Heart right ventricle (tissue), 16 donors: ENCODE data around the gene IL10. TPM values are rescaled to one million over a fixed set of nuclear protein-coding genes. Genes with fewer than 3 reads are reported as not detected.

ENCODE experiments used
- ATAC-seq, 8 donors: fragments of 200-7000 bp; cut with Tn5 transposase; one replicate each; pipeline ENCODE4 v1.9.1; 2020; ENCODE audit warnings: mild to moderate bottlenecking in 8 of 8, moderate library complexity in 8 of 8, moderate number of reproducible peaks in 1 of 8
- DNase-seq, 2 donors: peaks; one replicate each; pipeline ENCODE4 v3.0.0-alpha.2; 2020
- H3K27ac ChIP-seq, 10 donors: fragments of 200-600 bp; sonication (generic) in 2 of 10; one replicate each; pipeline versions ENCODE4 v1.5.0 to v1.8.0; 2020 to 2022; ENCODE audit warnings: mild to moderate bottlenecking in 3 of 10
- H3K27me3 ChIP-seq, 7 donors: fragments of 200-600 bp; one replicate each; pipeline ENCODE4 v1.8.0; 2021 to 2022; ENCODE audit warnings: mild to moderate bottlenecking in 2 of 7
- H3K36me3 ChIP-seq, 9 donors: fragments of 200-600 bp; sonication (generic) in 1 of 9; one replicate each; pipeline versions ENCODE4 v1.5.0 to v1.8.0; 2020 to 2022; ENCODE audit warnings: mild to moderate bottlenecking in 2 of 9
- H3K4me1 ChIP-seq, 9 donors: fragments of 200-600 bp; sonication (generic) in 1 of 9; one replicate each; pipeline versions ENCODE4 v1.5.0 to v1.8.0; 2020 to 2022; ENCODE audit warnings: mild to moderate bottlenecking in 4 of 9
- H3K4me3 ChIP-seq, 10 donors: fragments of 200-600 bp; sonication (generic) in 2 of 10; one replicate each; pipeline versions ENCODE4 v1.5.0 to v1.8.0; 2020 to 2022; ENCODE audit warnings: mild to moderate bottlenecking in 7 of 10, moderate library complexity in 2 of 10
- H3K9me3 ChIP-seq, 11 donors: fragments of 200-600 bp in 10 of 11; sonication (generic) in 2 of 11; one replicate each; pipeline versions ENCODE4 v1.5.0 to v1.8.0; 2013 to 2022; ENCODE audit warnings: mild to moderate bottlenecking in 2 of 11, control low read depth in 1 of 11, moderate library complexity in 1 of 11
- WGBS, 2 donors: extraction: QIAGEN DNeasy Blood & Tissue Kit; methylation state at CpG; one replicate each; pipeline ENCODE4 v1.1.7; 2013; ENCODE audit warnings: inconsistent platforms in 1 of 2; 5-methylcytosine and 5-hydroxymethylcytosine counted together
- intact Hi-C, 10 donors: fragments of 100-400 bp; cut with DNase I; formaldehyde crosslinking; loops; one replicate each; pipeline versions ENCODE4 v1.11.1 to v1.14.2; 2022
- polyA plus RNA-seq, 2 donors: library from polyadenylated mRNA; stranded (reverse); fragments of 200-250 nt; gene quantifications; one replicate each; pipeline ENCODE4 v1.2.3, GENCODE V29; 2013
- total RNA-seq, 10 donors: library from RNA; stranded (reverse); fragmentation: NEBNext Ultra II Directional in 3 of 10; extraction: Animal tissue kit (Norgen Biotek cat#: 25700) in 3 of 10; gene quantifications; one replicate each; pipeline versions ENCODE4 v1.2.1 to v1.2.4, GENCODE V29; 2021 to 2023
- TF ChIP-seq, protein P1 (sequence below), 9 donors: fragments of 200-600 bp; sonication (generic) in 2 of 9; IDR thresholded peaks; one replicate each; pipeline versions ENCODE4 v1.5.0 to v1.8.0; 2021 to 2022; ENCODE audit warnings: antibody characterized with exemption in 9 of 9, mild to moderate bottlenecking in 5 of 9, moderate library complexity in 1 of 9
- donor health status: Arrhythmogenic right ventricular cardiomyopathy.
- donor health status: ischemic (EF 13 %, LVEDD 7.1; RV severe dilation, severe dysfunction).
- donor health status: healthy with polysubstance abuse.
- donor health status: DM: no; HTN: yes; CAD: no.
- donor health status: DM: no; HTN: no; CAD: no.
- donor health status: ischemic (EF 25% LVEDD 6.9; RV normal size, moderate dysfunction).
- donor health status: ischemic (EF 25% LVEDD 5.7; RV mildly dilated, moderate dysfunction).
- donor health status: healthy.
- donor health status: DM: yes; HTN: yes; CAD: no.
- donor health status: Ischemic cardiomyopathy.
- donor health status: ischemic (EF 35%, LVEDD 5.7; RV mildly dilated, moderate dysfunction).
- donor health status: nonischemic (EF 11% LVEDD 7.7; RV severe dilation, severe dysfunction).
- donor health status: DM: yes; HTN: yes; CAD: no.
- donor health status: PGD.
- donor health status: ischemic (EF 29% LVEDD 5.4; RV normal size, mild dysfunction).
- donor health status: nonischemic (EF 23%, LVEDD 6.1; RV moderate dilation, normal function).

IL10 gene
- total and polyA plus RNA-seq, 12 donors = 0.25 to 2.6 (median 0.78) TPM; not detected in 2

DNA sequence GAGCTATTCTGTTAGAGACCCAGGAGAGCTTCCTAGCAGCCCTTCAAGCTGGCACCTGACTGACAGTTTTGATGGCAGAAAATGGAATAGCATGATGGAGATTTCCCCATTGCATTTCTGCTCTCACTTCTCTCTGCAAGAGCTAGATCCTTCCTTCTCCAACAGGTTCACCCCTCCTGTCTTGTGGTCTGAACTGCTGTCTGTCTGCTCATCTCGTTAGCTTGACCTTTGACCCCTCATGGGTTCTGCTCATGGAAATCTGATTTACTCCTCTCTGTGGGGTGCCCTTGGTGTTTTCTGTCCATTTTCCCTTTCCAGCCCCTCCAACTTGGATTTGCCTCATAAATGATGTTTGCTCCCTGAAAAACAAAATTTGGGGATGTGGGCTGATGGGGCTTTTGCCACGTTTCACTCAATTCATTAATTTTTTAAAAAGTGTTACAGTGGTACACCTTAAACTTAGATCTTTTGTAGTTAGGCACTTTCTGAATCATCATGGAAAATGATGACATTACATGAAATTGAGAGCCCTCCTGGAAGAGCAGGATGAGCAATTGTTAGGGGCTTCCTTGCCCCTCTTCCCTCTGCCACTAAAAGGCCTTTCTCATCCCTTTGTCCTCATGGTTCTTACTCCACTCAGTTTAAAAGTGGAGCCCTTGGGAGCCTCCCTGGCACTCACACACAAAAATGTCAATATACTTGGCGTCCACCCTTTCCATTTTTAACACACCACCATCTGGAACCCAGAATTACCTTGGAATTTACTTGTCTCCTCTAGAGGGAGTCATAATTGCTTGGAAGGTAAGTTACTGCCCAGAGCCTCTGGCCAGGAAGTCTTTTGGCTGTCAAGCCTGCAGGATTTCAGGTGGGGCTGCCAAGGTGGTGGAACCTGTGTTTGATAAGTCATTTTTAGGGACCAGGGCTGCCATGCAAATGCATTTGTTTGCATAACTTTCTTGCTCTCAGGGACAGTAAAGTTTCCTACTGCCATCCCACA lies 33.6 kb downstream of the IL10 start:
- Histone ChIP-seq H3K9me3 (no peaks in the 10 kb centered on the region), H3K4me3 (no peak overlapping the region), H3K4me1 (peaks cover 10 to 64% (median 44%) of the 10 kb centered on the region in 9 donors), H3K27me3 (no peaks in the 10 kb centered on the region), H3K27ac (peak overlapping the region in 6 of 10 donors; percentile 47 to 73 (median 70)), H3K36me3 (peaks cover 0 to 37% (median 3%) of the 10 kb centered on the region in 9 donors)
- intact Hi-C loops = loop anchor here in 7 of 10 donors (5.0 to 10.0 kb wide), 6 partner anchors 66 to 179 kb away; partner anchors contain the start of gene DYRK3 (in 2 of the 7)
- DNase-seq (no peak), ATAC-seq (no peak)
- TF ChIP-seq, protein P1, sequence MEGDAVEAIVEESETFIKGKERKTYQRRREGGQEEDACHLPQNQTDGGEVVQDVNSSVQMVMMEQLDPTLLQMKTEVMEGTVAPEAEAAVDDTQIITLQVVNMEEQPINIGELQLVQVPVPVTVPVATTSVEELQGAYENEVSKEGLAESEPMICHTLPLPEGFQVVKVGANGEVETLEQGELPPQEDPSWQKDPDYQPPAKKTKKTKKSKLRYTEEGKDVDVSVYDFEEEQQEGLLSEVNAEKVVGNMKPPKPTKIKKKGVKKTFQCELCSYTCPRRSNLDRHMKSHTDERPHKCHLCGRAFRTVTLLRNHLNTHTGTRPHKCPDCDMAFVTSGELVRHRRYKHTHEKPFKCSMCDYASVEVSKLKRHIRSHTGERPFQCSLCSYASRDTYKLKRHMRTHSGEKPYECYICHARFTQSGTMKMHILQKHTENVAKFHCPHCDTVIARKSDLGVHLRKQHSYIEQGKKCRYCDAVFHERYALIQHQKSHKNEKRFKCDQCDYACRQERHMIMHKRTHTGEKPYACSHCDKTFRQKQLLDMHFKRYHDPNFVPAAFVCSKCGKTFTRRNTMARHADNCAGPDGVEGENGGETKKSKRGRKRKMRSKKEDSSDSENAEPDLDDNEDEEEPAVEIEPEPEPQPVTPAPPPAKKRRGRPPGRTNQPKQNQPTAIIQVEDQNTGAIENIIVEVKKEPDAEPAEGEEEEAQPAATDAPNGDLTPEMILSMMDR (IDR thresholded peaks at IDR 0.05) = peak in 5 of 9 donors; percentile 9 to 35 (median 11)
- 59 to 64% methylated on average over 3 of the region's 3 CpGs for WGBS, 2 donors

DNA sequence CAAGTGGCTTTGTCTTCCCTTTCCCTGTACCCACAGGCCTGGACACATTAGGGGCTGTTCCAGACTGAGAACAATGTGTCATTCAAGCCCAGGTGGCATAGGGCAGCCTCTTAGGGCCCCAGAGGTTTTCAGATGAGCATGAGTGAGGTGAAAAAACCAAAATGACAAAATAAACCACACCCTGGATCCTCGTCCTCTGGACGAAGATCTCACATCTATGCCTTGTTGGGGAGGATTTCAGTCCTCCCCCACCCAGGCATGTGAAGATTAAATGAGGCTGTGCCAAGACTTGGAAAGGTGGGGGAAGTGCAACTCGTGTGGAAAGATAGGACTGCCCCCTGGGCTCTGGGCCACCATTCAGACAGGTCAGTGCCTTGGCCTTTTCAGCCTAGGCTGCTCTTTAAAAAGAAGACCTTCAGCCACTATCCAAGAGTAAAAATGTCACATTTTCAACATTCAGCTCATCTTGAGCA lies 34.5 kb downstream of the IL10 start:
- Histone ChIP-seq H3K4me3 (no peak overlapping the region), H3K9me3 (no peaks in the 10 kb centered on the region), H3K27me3 (no peaks in the 10 kb centered on the region), H3K36me3 (peaks cover 0 to 46% (median 12%) of the 10 kb centered on the region in 9 donors), H3K27ac (peak overlapping the region in 9 of 10 donors; percentile 41 to 74 (median 69)), H3K4me1 (peaks cover 10 to 68% (median 44%) of the 10 kb centered on the region in 9 donors)
- DNase-seq (no peak), ATAC-seq (peak in 7 of 8 donors; percentile 21 to 65 (median 40))
- intact Hi-C loops = loop anchor here in 7 of 10 donors (5.0 to 10.0 kb wide), 6 partner anchors 67 to 180 kb away; partner anchors contain the start of gene DYRK3 (in 2 of the 7)
- TF ChIP-seq, protein P1 (IDR thresholded peaks at IDR 0.05) = no peak
- 17 to 18% methylated on average over 3 of the region's 3 CpGs for WGBS, 2 donors

DNA sequence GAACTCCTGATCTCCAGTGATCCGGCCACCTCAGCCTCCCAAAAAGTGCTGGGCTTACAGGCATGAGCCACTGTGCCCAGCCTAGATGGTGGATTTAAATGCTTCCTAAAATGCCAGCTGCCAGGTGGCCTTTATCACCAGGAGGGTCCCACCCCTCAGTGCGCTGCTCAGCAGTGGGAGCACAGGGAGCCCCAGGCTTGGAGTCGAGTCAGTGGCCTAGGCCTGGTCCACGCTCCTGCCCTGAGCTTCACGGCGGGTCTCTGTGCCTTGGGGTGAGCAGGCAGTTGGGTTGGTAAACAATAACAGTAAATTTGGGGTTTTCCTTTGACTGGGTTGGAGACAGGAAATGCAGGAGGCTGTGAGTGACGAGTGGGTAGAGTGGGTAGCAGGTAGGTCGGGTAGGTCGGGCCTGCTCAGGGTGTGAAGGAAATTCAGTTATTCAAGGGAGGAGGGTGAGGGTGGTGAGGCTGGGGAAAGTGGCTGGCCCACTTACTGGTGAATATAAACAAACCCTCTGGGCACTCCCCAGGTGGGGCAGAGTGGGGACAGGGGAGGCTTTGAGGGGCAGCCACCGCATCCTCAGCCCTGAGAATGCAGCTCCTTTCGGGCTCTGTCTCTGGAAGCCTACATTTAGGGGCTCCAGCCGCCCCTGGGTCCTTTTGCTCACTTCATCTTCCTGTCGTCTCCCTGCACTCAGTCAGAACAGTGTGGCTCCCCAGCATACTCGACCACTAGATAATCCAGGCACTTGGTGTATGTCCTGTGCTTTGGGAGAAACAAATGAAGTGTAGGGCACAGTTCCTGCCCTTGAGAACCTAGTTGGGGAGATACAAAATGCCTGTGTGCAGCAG lies 35.2 kb downstream of the IL10 start:
- TF ChIP-seq, protein P1 (IDR thresholded peaks at IDR 0.05) = no peak
- Histone ChIP-seq H3K27me3 (no peaks in the 10 kb centered on the region), H3K36me3 (peaks cover under 1 to 53% (median 19%) of the 10 kb centered on the region in 9 donors), H3K27ac (peak overlapping the region; percentile 23 to 74 (median 70)), H3K4me1 (peaks cover 10 to 68% (median 44%) of the 10 kb centered on the region in 9 donors), H3K4me3 (no peak overlapping the region), H3K9me3 (no peaks in the 10 kb centered on the region)
- intact Hi-C loops = loop anchor here in 7 of 10 donors (5.0 to 10.0 kb wide), 6 partner anchors 68 to 180 kb away; partner anchors contain the start of gene DYRK3 (in 2 of the 7)
- DNase-seq (no peak), ATAC-seq (peak in 7 of 8 donors; percentile 6 to 71 (median 27))
- WGBS, 2 donors = 71 to 73% methylated on average over 14 of the region's 14 CpGs
